ENCODE measurements around the gene KRT77. TPM values are rescaled to one million over a fixed set of nuclear protein-coding genes. Genes with fewer than 3 reads are reported as not detected.

KRT77 gene
- total RNA-seq, 2 donors from 2014 or later: not detected

- Mint-ChIP-seq H3K4me1 (no peaks in the 10 kb centered on the region), H3K27me3 (ENCODE audit: insufficient read depth) (peaks cover 35% of the 10 kb centered on the region), H3K9me3 (no peaks in the 10 kb centered on the region), H3K36me3 (ENCODE audit: low read depth) (no peaks in the 10 kb centered on the region), H3K4me3 (no peak overlapping the region), H3K27ac (no peak overlapping the region)
- Histone ChIP-seq H3K27ac (ENCODE audit: low read depth, low read length) (no peak overlapping the region), H3K27me3 (ENCODE audit: control insufficient read depth, insufficient read depth, low read length, poor library complexity, severe bottlenecking) (peaks cover 34% of the 10 kb centered on the region), H3K9me3 (ENCODE audit: control insufficient read depth, low read length) (no peaks in the 10 kb centered on the region), H3K4me1 (ENCODE audit: control insufficient read depth, insufficient read depth, low read length) (peaks cover 4% of the 10 kb centered on the region), H3K4me3 (ENCODE audit: low read length) (no peak overlapping the region), H3K9ac (ENCODE audit: extremely low read depth, low read length, poor library complexity, severe bottlenecking) (no peak overlapping the region), H3K36me3 (ENCODE audit: control insufficient read depth, insufficient read depth, low read length) (no peaks in the 10 kb centered on the region)
- DNase-seq: no peak
- TF ChIP-seq, protein P1, sequence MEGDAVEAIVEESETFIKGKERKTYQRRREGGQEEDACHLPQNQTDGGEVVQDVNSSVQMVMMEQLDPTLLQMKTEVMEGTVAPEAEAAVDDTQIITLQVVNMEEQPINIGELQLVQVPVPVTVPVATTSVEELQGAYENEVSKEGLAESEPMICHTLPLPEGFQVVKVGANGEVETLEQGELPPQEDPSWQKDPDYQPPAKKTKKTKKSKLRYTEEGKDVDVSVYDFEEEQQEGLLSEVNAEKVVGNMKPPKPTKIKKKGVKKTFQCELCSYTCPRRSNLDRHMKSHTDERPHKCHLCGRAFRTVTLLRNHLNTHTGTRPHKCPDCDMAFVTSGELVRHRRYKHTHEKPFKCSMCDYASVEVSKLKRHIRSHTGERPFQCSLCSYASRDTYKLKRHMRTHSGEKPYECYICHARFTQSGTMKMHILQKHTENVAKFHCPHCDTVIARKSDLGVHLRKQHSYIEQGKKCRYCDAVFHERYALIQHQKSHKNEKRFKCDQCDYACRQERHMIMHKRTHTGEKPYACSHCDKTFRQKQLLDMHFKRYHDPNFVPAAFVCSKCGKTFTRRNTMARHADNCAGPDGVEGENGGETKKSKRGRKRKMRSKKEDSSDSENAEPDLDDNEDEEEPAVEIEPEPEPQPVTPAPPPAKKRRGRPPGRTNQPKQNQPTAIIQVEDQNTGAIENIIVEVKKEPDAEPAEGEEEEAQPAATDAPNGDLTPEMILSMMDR (conservative IDR thresholded peaks at IDR 0.05): no peak
These were observed 39.9 kb downstream of the KRT77 start for GRCh38 chr12:52663420-52663819.

GRCh38 chr12:52662918-52663229 is 40.5 kb downstream of the KRT77 start:
- peaks cover 4% of the 10 kb centered on the region for H3K4me1 ChIP-seq (ENCODE audit: control insufficient read depth, insufficient read depth, low read length)
- H3K27ac ChIP-seq (ENCODE audit: low read depth, low read length): no peak overlapping the region
- peaks cover 34% of the 10 kb centered on the region for H3K27me3 ChIP-seq (ENCODE audit: control insufficient read depth, insufficient read depth, low read length, poor library complexity, severe bottlenecking)
- TF ChIP-seq, protein P1 (conservative IDR thresholded peaks at IDR 0.05): no peak
- no peak for DNase-seq
- Mint-ChIP-seq H3K27me3 (ENCODE audit: insufficient read depth) (peaks cover 37% of the 10 kb centered on the region), H3K4me3 (no peak overlapping the region), H3K27ac (no peak overlapping the region), H3K36me3 (ENCODE audit: low read depth) (no peaks in the 10 kb centered on the region), H3K9me3 (no peaks in the 10 kb centered on the region), H3K4me1 (no peaks in the 10 kb centered on the region)
- H3K36me3 ChIP-seq (ENCODE audit: control insufficient read depth, insufficient read depth, low read length): no peaks in the 10 kb centered on the region
- H3K4me3 ChIP-seq (ENCODE audit: low read length): no peak overlapping the region
- H3K9me3 ChIP-seq (ENCODE audit: control insufficient read depth, low read length): no peaks in the 10 kb centered on the region
- no peak overlapping the region for H3K9ac ChIP-seq (ENCODE audit: extremely low read depth, low read length, poor library complexity, severe bottlenecking)

- WGBS, 2 experiments (ENCODE audit: insufficient coverage in 1 of 2, insufficient read length in 1 of 2): 87 to 90% methylated on average over 6 to 10 of the region's 10 CpGs
- H3K27ac Mint-ChIP-seq: no peak overlapping the region
These were observed 41.0 kb downstream of the KRT77 start for GRCh38 chr12:52662093-52662917.

More at GRCh38 chr12:52662093-52662917, 41.0 kb downstream of the KRT77 start:
- Histone ChIP-seq H3K9ac (ENCODE audit: extremely low read depth, low read length, poor library complexity, severe bottlenecking) (no peak overlapping the region), H3K36me3 (ENCODE audit: control insufficient read depth, insufficient read depth, low read length) (no peaks in the 10 kb centered on the region), H3K4me1 (ENCODE audit: control insufficient read depth, insufficient read depth, low read length) (peaks cover 4% of the 10 kb centered on the region), H3K27me3 (ENCODE audit: control insufficient read depth, insufficient read depth, low read length, poor library complexity, severe bottlenecking) (peaks cover 34% of the 10 kb centered on the region), H3K9me3 (ENCODE audit: control insufficient read depth, low read length) (no peaks in the 10 kb centered on the region), H3K27ac (ENCODE audit: low read depth, low read length) (no peak overlapping the region), H3K4me3 (ENCODE audit: low read length) (no peak overlapping the region)
- H3K27me3 Mint-ChIP-seq (ENCODE audit: insufficient read depth): peaks cover 37% of the 10 kb centered on the region
- H3K4me1 Mint-ChIP-seq: no peaks in the 10 kb centered on the region
- no peak for DNase-seq
- H3K4me3 Mint-ChIP-seq: no peak overlapping the region
- no peaks in the 10 kb centered on the region for H3K36me3 Mint-ChIP-seq (ENCODE audit: low read depth)
- no peaks in the 10 kb centered on the region for H3K9me3 Mint-ChIP-seq
- TF ChIP-seq, protein P1 (conservative IDR thresholded peaks at IDR 0.05): no peak
